ENCODE measurements around the gene SHISA9. TPM values are rescaled to one million over a fixed set of nuclear protein-coding genes. Genes with fewer than 3 reads are reported as not detected.

Gene SHISA9
- total and polyA plus RNA-seq, 2 of the 4 experiments (the other 2 are of a cell fraction), result under 0.01 TPM; not detected in 1

- Histone ChIP-seq H4K8ac (ENCODE audit: low read depth in 2 of 2, low read length in 2 of 2) (no peak overlapping the region), H3K4me1 (ENCODE audit: control insufficient read depth, insufficient read depth, low read length) (no peaks in the 10 kb centered on the region), H2BK15ac (ENCODE audit: low read depth, low read length) (no peak overlapping the region), H3K18ac (ENCODE audit: low read depth, low read length) (no peak overlapping the region), H3K9me1 (ENCODE audit: insufficient read depth, low read length) (no peaks in the 10 kb centered on the region), H3K79me1 (ENCODE audit: low read depth in 1 of 2, low read length in 2 of 2) (no peaks in the 10 kb centered on the region), H3K23ac (ENCODE audit: low read depth, low read length) (no peak overlapping the region), H3K4ac (ENCODE audit: low read depth, low read length) (no peak overlapping the region), H4K91ac (ENCODE audit: insufficient read depth, low read depth, low read length) (no peak overlapping the region), H3K27me3 (ENCODE audit: control insufficient read depth, insufficient read depth, low read length) (no peaks in the 10 kb centered on the region), H3K56ac (ENCODE audit: extremely low read depth, insufficient read depth, low read length) (no peak overlapping the region), H4K20me1 (ENCODE audit: insufficient read depth, low read length) (no peaks in the 10 kb centered on the region), H2AFZ (replicated peaks; ENCODE audit: low read length, poor library complexity) (no peak overlapping the region), H2BK120ac (ENCODE audit: low read depth, low read length) (no peak overlapping the region), H3K4me3 (ENCODE audit: insufficient read depth, low read depth, low read length) (no peak overlapping the region), H3K36me3 (ENCODE audit: control insufficient read depth, insufficient read depth, low read length) (no peaks in the 10 kb centered on the region), H3K27ac (ENCODE audit: insufficient read depth, low read length) (no peak overlapping the region), H3K4me2 (ENCODE audit: low read depth, low read length) (no peak overlapping the region), H2BK5ac (ENCODE audit: low read depth, low read length, poor library complexity, severe bottlenecking) (no peak overlapping the region), H4K5ac (ENCODE audit: low read depth, low read length) (no peak overlapping the region), H2BK20ac (ENCODE audit: low read depth, low read length) (no peak overlapping the region), H2AK9ac (replicated peaks; ENCODE audit: low read depth, low read length, poor library complexity) (no peak overlapping the region), H3K14ac (replicated peaks; ENCODE audit: low read depth, low read length) (no peak overlapping the region), H3K9ac (ENCODE audit: low read depth, low read length) (no peak overlapping the region), H2AK5ac (ENCODE audit: low read depth, low read length) (no peak overlapping the region), H3K9me3 (ENCODE audit: control insufficient read depth, insufficient read depth, low read length) (peaks cover 16% of the 10 kb centered on the region; the same call in 1 of the 2 replicates)
- WGBS, 2 experiments (ENCODE audit: extremely low coverage in 2 of 2, insufficient read length in 1 of 2), result 30% methylated on average over 2 of the region's 5 CpGs; no CpG with 5 or more reads in 1 of the 2 experiments
- CTCF ChIA-PET, result no interaction called here
- ATAC-seq (ENCODE audit: low read depth), result no peak
- POLR2A ChIA-PET (ENCODE audit: unreplicated experiment), result no interaction called here
- BruUV-seq (replicated peaks), result no TSS peak
- in situ Hi-C loops (cut with MboI; ENCODE audit: low sequenced_read_pairs), result no loop called here
- intact Hi-C loops (cut with micrococcal nuclease), result no loop called here
- dilution Hi-C loops (cut with HindIII; ENCODE audit: low sequenced_read_pairs, unreplicated experiment), result no loop called here
- TF ChIP-seq MAZ (IDR thresholded peaks at IDR 0.05; ENCODE audit: borderline replicate concordance, low read depth, low read length) (no peak), RFX5 (IDR thresholded peaks at IDR 0.05; ENCODE audit: low read depth, low read length) (no peak), CEBPB (IDR thresholded peaks at IDR 0.05; ENCODE audit: low read depth, low read length) (no peak), NFE2L2 (IDR thresholded peaks at IDR 0.05; ENCODE audit: low read depth, low read length) (no peak), BHLHE40 (IDR thresholded peaks at IDR 0.05; ENCODE audit: low read depth, low read length) (no peak), ELK1 (IDR thresholded peaks at IDR 0.05; ENCODE audit: borderline replicate concordance, low read depth, low read length) (no peak), MXI1 (IDR thresholded peaks at IDR 0.05; ENCODE audit: borderline replicate concordance, low read depth, low read length) (no peak), RAD21 (IDR thresholded peaks at IDR 0.05; ENCODE audit: low read length) (no peak), SMC3 (IDR thresholded peaks at IDR 0.05; ENCODE audit: low read depth, low read length) (no peak), CHD1 (IDR thresholded peaks at IDR 0.05; ENCODE audit: low read depth, low read length) (no peak), MAFK (IDR thresholded peaks at IDR 0.05; ENCODE audit: low read depth, low read length) (no peak)
- no peak for DNase-seq
Measured at GRCh38 chr16:12942861-12943260, 41.5 kb downstream of the SHISA9 start.
